HG03159 (cell line): Measurements from ENCODE around the gene RAB40A.
"Not testable (repeated sequence)": the region's sequence is repeated elsewhere in the genome, so short reads cannot be mapped to it uniquely, and the experiment has no call there.

ENCODE experiments used
- ATAC-seq: cut with Tn5 transposase; IDR thresholded peaks from one replicate; pipeline ENCODE4 v1.9.1; 2021; ENCODE audit warnings: mild to moderate bottlenecking, moderate library complexity; ENCODE audit not compliant: unreplicated experiment

The RAB40A gene

DNA sequence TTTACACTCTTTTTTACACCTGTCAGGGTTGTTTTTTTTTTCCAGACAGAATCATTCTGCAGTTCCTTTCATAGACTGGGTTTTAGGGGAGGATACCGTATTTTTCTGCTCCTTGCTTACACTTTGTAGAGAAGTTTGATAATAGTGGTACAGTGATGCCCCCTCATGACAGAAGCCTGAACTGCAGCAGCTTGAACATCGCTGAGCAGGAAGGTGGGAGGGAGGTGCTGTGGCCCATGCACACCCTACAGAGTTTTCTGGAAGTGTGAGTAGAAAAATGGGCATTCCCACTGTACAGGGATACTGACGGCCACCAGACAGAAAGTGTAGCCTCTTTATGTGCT lies 54.5 kb downstream of the RAB40A start:
- peak; percentile 92 for ATAC-seq

GRCh38 chrX:103464072-103464773 lies 55.1 kb downstream of the RAB40A start:
- peak; percentile 75 for ATAC-seq

GRCh38 chrX:103461156-103461555 lies 58.1 kb downstream of the RAB40A start:
- ATAC-seq, result no peak

GRCh38 chrX:103460001-103460755 lies 59.1 kb downstream of the RAB40A start:
- ATAC-seq, result not testable (repeated sequence)

GRCh38 chrX:103453655-103454054 lies 65.6 kb downstream of the RAB40A start:
- no peak for ATAC-seq
